Stomach (tissue), 4 donors: ENCODE measurements around the gene PTPRG.

Experiments
- POLR2A ChIP-seq, 4 donors: fragments of 450-650 bp; IDR thresholded peaks; one replicate each; pipeline ENCODE4 v1.6.1; 2016; ENCODE audit warnings: antibody characterized with exemption in 4 of 4, control low read depth in 2 of 4, mild to moderate bottlenecking in 1 of 4, moderate library complexity in 1 of 4
- POLR2AphosphoS5 ChIP-seq, 3 donors: sonication (generic); formaldehyde crosslinking; IDR thresholded peaks; one replicate each; pipeline ENCODE4 v1.6.1; 2016; ENCODE audit warnings: antibody characterized with exemption in 3 of 3
- TF ChIP-seq, protein P1 (sequence below), 7 experiments: fragments of 450-650 bp in 4 of 7; fragments of 200-600 bp in 3 of 7; sonication (generic) in 3 of 7; IDR thresholded peaks; one replicate each; pipeline ENCODE4 v1.5.1; 2016 to 2019; ENCODE audit warnings: antibody characterized with exemption in 7 of 7, control low read depth in 2 of 7, mild to moderate bottlenecking in 1 of 7

- TF ChIP-seq, protein P1, sequence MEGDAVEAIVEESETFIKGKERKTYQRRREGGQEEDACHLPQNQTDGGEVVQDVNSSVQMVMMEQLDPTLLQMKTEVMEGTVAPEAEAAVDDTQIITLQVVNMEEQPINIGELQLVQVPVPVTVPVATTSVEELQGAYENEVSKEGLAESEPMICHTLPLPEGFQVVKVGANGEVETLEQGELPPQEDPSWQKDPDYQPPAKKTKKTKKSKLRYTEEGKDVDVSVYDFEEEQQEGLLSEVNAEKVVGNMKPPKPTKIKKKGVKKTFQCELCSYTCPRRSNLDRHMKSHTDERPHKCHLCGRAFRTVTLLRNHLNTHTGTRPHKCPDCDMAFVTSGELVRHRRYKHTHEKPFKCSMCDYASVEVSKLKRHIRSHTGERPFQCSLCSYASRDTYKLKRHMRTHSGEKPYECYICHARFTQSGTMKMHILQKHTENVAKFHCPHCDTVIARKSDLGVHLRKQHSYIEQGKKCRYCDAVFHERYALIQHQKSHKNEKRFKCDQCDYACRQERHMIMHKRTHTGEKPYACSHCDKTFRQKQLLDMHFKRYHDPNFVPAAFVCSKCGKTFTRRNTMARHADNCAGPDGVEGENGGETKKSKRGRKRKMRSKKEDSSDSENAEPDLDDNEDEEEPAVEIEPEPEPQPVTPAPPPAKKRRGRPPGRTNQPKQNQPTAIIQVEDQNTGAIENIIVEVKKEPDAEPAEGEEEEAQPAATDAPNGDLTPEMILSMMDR (IDR thresholded peaks at IDR 0.05) = no peak
- TF ChIP-seq POLR2AphosphoS5 (IDR thresholded peaks at IDR 0.05) = no peak
- no peak for TF ChIP-seq POLR2A (IDR thresholded peaks at IDR 0.05)
These were observed 253.3 kb downstream of the PTPRG start for GRCh38 chr3:61814674-61815073.
